DOHH2 (cell line): ENCODE measurements around the gene TRMT2A.

ENCODE experiments used
- CTCF ChIP-seq: fragments of 200-600 bp; sonication (generic); IDR thresholded peaks from one replicate; pipeline ENCODE4 v1.5.1; 2014; ENCODE audit warnings: antibody characterized with exemption, mild to moderate bottlenecking, low read depth, low read length; ENCODE audit not compliant: poor library complexity, severe bottlenecking
- EZH2phosphoT487 ChIP-seq: fragments of 200-600 bp; sonication (generic); IDR thresholded peaks from 2 replicates; pipeline ENCODE4 v1.6.1; 2017; ENCODE audit warnings: borderline replicate concordance, mild to moderate bottlenecking, antibody characterized with exemption, low read length, moderate library complexity, mixed read lengths

GRCh38 chr22:20064140-20064480, 52.9 kb downstream of the TRMT2A start:
- TF ChIP-seq CTCF (no peak), EZH2phosphoT487 (no peak)
